NCI-H82 treated with DMSO at 0.1 percent for 48 hours (cell line): Measurements from ENCODE around the gene ADAMTSL1.

Experiments used
- DNase-seq: peaks from one replicate; lab custom pipeline; 2025; ENCODE audit not compliant: unreplicated experiment; lab: John Stamatoyannopoulos, UW

Gene ADAMTSL1

DNA sequence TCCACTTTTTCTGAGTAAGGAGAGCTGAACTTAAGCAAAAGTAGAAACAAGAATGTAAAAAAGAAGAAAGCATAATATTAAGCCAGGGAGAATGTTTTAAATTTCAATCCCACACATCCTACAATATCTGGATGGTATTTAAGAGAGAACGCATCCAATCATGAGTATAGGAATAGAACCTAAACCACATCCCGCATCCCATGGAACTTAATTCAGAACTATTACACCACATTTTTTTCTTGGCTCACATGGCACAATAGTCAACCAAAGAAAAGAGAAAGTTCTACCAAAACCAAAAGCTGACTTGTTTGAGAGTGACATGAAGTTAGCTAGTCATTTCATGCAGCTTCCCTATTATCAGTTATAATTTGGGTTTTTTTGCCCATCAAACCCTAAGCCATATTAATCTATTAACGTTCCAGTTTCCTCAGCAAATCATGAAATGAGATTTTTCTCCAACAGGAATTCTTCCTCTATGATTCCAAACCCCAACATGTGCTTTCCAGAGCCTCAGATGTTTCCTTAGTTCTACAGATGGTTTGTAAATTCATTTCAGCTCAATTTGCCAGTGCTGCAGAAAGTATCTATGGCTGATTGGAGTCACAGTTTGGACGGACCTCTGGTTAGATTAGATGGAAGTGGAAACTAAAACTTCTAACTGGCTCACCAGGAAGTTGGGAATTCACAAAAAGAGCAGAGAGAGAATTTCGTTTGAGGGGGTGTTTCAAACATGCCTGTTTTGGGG, 22.5 kb downstream of the ADAMTSL1 start:
- no peak for DNase-seq

DNA sequence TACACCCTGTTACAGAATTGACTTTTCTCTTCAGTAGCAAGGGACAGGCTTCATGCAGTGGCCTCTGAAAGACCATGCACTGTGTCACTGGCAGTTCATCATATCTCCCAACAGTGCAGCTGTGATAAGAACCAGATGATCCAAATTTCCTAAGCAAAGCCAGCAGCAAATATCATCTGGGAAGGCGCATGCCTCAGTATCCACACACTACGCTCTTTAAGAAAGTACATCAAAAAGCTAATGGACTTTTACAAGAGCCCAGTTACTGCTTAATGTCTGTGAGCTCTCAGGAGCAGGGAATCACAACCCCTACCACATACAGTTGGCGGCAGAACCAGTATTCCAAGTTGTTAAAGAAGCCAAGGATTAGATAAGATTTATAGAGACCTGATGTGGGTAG, 25.1 kb downstream of the ADAMTSL1 start:
- DNase-seq: no peak

DNA sequence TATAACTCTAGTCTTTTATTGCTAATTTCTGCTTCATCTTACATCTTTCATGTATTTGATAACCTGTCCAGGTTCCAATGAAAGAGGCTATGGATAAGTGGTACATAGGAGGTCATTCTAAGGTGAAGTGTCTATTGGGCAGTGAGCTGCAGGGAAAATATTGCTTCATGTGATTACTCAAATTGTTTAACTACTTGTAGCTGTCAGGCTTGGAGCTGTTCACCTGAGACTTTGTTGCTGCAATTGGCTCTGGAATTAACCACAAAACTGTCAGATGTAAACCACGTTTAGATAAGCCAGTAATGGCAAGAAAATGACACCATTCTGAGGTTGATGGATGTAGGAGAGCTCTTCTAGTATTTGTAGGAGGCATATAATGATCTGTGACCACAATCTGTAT, 26.0 kb downstream of the ADAMTSL1 start:
- no peak for DNase-seq

DNA sequence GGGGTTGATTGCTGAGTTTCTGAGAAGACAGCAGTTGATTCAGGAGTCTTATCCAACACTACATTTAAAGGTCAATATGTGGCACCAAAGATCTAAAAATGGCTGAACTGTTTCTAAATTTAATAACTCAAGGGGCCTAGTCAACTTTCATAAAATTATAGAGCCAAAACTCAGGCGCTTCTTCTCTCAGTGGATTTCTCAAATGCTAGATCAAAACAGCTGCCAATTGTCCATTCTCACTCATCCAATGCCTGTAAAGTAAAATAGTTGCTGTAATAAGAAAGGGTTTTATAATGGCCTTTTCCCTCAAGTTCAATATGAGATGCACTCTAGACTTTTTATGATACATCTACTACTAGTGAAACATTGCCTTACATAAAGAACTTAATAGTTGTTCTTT, 26.5 kb downstream of the ADAMTSL1 start:
- DNase-seq: no peak

DNA sequence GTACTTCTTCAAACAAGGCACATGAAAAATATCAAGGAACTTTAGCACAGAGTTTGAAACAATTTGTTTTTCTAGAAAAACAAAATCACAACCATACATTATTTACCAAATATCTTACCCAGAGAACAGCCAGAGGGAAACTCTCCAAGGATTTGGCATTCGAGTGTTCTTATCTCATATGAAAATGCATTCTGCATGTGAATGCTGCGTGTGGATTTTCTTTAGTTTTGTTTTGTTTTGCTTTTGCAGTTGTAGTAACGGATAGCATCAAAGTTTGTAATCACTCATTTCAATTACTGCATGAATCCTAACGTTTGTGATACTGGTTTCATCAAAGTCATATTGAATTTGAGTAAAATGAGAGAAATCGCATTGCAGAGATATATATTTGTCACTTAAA, 28.0 kb downstream of the ADAMTSL1 start:
- no peak for DNase-seq

DNA sequence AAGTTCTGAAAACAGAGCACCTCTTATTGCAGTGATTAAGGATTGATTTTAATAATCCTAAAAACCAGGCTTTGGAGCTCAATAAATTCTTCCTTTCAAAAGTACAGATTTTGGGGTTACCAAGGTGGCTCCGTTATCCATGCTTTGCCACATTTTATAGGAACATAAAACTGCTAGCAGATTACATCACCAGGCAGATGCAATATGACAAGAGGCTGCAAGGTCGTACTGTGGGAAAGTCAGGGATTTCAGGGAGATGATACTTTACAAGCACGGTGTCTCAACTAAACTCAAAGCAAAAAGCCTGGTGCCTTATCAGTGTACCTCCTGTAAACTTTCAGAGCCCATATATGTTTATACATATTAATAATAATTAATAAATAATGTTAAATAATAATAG, 28.6 kb downstream of the ADAMTSL1 start:
- no peak for DNase-seq

DNA sequence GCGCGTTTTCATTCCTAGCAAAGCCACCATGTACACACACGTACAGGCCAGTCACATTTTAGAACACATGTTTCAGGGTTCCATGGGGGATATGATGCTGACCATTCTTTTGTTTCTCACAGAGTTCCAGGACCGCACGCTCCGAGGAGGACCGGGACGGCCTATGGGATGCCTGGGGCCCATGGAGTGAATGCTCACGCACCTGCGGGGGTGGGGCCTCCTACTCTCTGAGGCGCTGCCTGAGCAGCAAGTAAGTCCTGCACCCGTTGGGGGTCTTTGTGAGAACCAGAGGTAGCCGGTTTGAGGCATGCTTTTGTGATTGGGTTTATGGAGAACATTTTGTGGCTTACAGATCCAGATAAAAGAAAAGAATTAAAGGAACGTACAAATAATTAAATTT, 30.8 kb downstream of the ADAMTSL1 start:
- DNase-seq: no peak

DNA sequence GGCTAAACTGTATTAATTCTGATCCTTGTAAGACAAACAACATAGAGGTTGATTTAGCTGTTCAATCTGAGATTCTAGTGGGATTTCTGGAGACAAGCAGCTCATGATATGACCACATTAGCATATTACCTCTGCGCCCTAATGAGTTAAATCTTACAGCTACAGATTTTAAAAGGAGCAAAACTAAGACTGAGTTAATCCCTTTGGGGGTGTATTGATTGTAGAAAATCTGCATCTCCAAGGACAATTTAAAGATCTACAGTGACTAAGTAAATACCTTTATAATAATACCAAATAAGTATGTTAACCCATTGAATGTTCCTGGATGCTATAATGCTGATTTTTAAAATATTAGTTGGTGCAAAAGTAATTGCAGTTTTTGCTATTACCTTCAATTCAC, 33.2 kb downstream of the ADAMTSL1 start:
- no peak for DNase-seq

DNA sequence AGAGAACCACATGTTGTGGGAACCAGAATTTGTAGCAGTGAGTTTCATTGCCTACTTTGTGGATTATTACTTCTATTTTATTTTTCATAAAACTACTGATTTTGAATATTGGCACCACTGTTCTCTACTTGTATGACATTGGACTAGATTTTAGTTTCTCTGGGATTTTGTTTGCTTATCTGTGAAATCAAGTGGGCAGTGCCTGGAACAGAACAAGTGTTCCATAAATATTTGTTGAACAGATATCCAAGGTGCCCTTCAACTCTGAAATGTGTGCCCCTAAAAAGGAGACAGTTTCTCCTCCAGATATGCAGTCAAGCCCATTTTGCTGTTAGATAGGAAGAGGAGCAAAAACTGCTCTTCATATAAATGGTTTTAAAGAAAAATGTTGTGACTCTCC, 42.6 kb downstream of the ADAMTSL1 start:
- DNase-seq: no peak

DNA sequence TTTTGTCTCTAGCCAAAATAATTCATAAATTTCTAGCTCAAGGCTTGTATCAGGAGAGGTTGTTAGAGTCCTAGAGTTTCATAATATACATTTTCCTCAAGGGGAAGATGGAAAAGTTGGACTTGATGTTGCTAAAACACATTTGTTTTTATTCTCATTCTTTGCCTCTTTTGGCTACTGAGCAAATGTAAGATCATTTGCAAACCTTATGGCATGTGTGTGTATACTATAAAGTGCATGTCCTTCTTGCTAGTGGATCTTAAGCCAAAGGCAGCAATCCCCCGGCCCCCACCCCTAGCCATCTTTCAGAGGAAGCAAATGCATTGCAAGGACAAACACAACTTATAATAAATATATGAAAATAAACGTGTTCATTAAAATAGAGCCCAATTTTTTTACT, 43.0 kb downstream of the ADAMTSL1 start:
- no peak for DNase-seq

DNA sequence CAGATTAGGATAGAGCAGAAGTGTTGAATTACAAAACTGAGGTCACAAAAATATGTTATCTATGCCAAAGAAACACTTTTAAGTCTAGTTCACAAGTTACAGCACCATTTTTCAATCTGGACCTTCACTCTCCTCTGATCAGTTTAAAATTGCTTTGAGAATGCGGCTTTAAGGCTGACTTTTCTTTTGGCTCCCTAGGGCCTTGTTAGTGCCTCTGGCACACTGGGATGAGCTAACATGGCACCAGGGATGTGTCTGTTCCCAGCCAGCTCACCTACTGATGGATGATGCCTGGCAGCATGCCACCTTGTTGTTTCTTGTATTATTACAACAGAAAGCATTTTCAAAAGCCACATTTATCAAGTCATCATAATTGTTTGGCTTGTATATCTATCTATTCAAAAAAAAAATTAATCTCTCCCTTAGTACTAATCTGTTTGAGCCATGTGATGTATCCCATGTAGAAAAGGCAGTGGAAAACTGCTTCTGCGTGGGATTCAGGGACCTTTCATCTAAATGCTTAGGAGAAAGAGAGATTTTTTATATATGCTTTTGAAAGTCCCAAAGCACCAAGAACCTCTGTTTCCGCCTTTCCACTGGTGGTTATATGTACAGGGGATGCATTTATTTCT, 46.6 kb downstream of the ADAMTSL1 start:
- DNase-seq: no peak

DNA sequence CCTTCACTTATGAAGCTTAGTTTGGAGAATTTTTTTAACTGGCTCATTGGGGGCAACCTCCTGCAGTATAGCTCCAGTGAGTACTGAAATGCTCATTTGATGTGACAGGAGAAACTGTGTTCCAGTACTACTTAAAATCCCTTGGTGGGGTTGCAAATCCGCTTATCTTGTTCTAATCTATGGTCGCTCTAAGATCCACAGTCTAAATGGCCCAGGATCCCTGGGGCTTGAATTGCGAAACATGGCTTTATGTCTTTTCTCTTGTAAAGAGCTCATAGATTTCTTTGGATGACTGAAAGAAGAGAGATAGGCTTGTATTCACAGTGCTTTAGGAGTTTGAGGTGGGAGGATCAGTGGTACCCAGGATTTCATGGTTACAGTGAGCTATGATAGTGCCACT, 52.7 kb downstream of the ADAMTSL1 start:
- DNase-seq: peak; percentile 56

DNA sequence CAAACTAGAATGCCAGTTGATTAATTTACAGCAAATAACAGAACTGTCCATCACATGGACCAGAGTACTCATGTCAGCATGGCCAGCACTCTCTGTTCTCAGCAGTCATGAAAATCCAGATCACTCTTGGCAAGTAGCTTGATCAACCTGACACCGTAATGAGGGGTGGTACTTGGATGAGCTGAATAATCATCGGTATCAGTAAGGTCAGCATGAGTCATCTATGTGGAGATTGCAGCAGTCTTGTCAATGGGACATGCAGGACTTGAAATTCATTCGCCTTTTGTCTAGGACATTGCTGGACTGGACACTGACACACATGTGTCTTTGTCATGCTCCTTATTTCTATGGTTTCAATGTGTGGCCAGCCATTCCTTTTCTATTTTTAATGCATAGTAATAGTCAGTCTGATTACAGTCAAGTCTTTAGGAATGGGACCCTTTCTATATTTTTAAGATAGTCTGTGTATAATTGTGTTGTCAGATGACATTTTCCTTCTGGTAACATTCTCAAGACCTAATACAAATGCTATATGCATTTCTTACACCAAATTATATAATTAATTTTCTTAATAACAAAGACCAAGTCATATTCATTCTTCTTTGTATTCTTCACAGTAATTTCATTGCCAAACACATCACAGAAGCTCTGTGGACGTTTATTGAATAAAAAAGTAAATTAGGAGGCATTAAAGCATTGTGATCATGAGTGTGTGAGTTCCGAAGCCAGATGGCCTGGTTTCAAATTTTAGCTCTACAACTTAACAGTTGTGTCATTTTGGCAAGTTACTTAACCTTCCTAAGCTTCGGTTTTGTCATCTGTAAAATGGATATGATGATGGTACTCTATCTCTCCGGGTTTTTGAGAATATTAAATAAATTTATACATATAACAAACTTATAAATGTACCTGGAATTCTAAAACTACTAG, 57.4 kb downstream of the ADAMTSL1 start:
- no peak for DNase-seq

DNA sequence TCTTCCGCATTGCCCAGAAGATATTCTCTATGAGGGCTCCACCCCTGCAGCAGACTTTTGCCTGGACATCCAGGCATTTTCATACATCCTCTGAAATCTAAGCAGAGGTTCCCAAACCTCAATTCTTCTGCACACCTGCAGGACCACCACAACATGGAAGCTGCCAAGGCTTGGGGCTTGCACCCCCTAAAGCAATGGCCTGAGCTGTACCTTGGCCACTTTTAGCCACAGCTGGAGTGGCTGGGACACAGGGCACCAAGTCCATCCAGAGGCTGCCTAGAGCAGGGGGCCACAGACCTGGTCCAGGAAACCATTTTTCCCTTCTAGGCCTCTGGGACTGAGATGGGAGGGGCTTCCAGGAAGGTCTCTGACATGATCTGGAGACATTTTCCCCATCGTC, 60.7 kb downstream of the ADAMTSL1 start:
- no peak for DNase-seq

DNA sequence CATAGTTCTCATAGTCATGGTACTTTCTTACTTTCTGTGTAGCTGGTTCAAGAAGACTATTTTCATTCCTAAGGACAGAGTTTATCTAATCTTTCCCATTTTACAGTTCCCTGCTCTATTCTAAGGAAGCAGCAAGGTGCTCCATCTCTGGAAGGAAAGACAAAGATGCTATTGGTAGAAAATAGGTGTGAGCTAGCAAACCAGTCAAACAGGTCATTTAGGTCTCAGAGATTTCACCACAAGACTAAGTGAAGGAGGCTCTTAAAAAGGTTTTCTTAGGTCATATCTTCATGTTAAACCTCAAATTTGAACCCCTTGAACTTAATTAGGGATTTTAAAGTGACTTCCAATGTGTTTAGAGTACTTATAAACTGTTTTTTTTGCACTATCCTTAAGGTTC, 62.6 kb downstream of the ADAMTSL1 start:
- DNase-seq: no peak

DNA sequence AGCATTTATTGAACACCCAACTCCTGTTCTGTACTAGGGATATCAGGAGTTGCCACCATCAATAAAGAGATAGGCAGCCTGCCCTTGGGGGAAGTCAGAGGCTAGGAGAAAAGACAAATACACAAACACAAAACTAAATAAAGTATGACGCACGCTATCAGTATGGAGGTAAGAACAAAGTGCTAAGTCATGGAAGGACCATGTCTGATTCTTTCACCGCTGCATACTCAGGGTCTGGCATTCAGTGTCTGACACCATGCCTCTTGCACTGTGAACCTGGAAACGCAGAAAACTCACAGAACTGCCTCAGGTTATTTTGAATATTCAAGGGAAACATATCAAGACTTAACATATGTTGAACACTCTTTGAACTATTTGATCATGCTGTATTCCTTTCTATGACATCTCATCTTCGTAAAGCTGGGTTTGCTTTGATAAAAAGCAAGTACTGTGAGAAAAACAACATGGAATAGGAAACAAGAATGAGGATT, 65.3 kb downstream of the ADAMTSL1 start:
- no peak for DNase-seq

DNA sequence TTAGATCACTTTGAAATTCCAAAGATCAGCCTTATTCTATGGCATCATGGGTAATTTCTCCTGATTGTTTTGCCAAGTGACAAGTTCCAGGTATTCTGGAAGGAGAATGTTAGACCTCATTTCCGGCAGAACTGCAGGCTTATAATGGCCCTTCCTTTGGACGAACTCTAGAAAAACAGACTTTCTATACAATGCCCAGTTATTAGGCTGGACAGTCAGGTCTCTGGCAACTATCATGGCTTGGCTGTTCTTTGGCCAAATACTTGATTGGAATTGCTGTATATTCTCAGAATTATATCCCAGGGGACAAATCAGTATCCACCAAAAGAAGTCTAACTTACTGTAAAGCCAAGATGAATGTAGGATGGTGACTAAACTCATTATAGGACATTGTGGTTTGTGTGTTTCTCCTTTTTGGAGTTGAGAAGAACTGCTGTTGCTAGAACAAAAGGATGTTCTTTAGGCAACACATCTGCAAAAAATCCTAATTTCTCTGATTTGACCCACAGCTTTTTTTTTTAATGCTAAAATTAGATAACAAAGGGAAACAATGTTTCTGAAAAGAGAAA, 69.0 kb downstream of the ADAMTSL1 start:
- DNase-seq: no peak

DNA sequence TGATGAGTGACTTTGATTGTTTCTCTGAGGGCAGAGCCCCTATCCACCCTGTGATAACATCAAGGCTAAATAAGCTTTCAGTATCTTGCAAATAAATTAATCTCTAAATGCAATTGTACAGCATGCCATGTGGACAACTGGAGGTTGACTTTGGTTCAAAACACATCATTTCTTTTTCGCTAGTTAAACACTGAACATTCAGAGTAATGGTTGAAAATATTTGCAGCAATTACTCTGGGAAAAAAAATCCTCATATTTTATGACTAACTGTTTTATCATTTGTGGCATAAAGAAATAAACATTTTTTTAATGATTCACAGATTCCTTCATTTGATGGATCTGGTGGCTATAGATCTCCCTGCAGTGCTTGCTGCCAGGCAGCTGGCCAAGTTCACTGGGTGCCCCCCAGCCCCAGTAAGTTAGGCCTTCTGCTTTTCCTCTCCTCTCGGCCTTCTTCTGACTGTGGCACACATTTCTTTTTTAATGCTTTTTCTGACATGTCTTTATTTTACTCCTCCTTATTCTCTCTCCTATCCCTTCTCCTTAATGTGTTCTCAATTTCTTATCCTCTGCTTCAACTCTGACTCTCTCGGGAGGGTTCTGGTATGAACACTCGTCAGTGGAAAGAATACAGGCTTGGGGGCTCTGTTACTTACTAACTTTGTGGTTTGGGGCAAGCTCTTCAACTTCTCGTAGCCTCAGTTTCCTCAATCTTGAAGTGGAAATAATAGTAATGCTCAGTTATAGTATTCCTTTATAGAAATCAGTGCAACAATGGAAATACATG, 69.6 kb downstream of the ADAMTSL1 start:
- DNase-seq: no peak

DNA sequence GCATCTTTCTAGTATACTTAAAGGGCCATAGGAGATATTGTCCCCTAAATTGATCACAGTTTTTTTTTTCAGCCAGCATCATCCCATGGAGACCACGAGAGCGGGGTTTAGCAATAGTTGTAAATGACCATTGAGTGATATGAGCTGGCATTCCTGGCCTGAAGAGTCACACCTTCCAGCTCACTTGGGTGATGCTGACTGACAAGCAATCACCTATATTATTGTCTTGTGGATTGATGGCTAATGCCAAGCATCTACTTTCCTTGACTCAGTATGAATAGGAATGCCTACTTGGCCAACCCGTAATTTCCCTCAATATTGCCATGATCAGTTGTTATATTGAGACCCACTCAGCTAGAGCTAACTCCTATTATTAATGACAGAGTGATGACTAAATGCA, 70.5 kb downstream of the ADAMTSL1 start:
- no peak for DNase-seq

DNA sequence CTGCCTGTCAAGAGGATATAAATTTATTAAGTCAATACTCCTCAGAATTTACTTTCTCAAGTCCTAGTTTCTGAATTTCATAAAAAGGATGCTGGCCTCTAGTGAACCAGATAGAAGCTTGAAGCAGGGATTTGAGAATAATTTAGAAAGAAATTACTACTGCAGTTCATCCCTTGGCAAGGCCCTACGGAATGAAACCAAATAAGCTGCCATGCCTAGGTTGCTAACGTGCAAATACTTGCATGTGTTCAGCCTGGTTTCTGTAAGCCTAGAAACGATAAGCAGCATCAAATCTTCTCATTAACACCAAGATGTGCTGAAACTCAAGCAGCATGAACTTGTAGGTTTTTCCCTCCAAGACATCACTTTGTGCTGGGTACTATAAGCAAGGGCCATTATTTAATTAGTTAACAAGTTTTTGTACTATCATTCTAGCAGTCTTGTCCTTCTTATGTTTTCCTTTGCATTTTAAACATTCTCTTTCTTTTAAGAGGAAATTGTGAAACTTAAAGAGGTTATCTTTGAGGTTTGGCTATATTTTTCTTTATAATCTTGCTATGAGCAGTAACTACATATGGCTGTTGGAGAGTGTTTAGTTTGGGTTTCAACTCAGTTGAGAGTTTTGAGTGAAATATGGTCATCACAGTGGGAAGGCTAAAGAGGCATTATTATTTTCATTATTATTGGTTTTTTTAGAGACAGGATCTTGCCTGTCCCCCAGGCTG, 71.8 kb downstream of the ADAMTSL1 start:
- DNase-seq: no peak
